Anterior cingulate cortex (tissue), 58 donors: Measurements from ENCODE around the gene FAP.

ENCODE experiments used
- DNase-seq, 58 donors: peaks; one replicate each; lab custom pipeline; 2025; lab: John Stamatoyannopoulos, UW

Gene FAP

GRCh38 chr2:162148956-162149355 lies 94.3 kb downstream of the FAP start:
- no peak for DNase-seq

GRCh38 chr2:162143969-162144368 lies 99.3 kb downstream of the FAP start:
- no peak for DNase-seq

GRCh38 chr2:162138310-162138709 lies 104.9 kb downstream of the FAP start:
- DNase-seq: no peak

DNA sequence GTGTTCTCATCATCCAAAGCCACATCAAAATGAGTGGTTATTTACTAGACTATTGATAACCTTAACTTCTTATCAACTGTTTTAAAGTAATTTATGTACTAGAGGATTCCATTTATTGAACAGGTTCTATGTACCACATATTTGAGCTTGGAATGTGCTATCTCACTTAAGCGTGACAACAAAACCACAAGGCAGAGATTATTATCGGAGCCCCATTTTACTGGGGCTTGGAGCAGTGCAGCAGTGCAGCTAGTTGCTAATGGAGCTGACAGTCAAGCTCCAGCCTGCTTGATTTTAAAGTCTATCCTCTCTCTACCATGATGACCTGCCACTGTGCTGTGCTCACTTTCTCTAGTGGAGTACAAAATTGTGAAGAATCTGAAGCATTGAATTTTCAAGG lies 115.8 kb downstream of the FAP start:
- no peak for DNase-seq

DNA sequence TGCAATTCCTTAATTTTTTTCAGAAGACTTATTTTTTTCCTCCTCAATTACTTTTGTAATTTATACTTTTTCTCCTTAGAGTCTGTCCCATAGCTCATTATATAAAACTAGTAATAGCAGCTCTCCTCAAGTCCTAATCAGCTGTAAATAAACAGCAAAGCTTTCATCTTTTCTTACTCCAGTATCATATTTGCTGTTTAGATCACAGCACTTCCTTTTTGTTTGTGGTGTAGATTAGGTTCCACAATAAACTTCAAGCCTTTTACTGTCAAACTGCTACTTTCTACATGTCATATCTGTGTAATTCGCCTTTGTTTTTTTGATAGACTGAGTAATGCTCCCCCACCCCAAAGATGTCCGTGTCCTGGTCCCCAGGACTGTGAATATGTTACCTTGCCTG lies 116.7 kb downstream of the FAP start:
- no peak for DNase-seq

- peak in 3 of 58 donors; percentile 10 to 39 (median 15) for DNase-seq
Measured at GRCh38 chr2:162126111-162126519, 117.1 kb downstream of the FAP start.

DNA sequence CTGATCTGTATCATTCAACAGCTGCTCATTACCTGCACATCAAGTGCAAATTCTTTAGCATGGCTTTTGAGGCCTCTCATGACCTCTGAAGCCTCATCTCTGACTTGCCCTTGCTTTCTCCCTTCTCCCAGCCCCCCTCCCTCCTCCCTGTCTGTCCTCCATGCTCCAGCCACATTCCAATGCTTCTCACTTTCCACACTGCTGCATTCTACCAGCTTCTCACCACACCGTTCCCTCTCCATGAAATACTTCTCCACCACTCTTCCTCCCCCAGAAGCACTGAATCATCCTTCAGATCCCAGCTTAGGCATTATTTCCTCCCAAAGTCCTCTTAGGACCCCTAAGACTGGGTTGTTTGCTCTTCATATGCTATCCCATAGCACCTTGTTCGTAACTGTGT lies 118.1 kb downstream of the FAP start:
- DNase-seq: no peak

GRCh38 chr2:162123806-162124758 lies 119.2 kb downstream of the FAP start:
- DNase-seq: peak in 2 of 58 donors; percentile 3 to 18
